Hepatic stellate cell (primary cell): ENCODE measurements around the gene CPZ.

Experiments used
- DNase-seq: peaks from one replicate; pipeline ENCODE4 v3.0.0; 2011; ENCODE audit warnings: low spot score

CPZ gene

DNA sequence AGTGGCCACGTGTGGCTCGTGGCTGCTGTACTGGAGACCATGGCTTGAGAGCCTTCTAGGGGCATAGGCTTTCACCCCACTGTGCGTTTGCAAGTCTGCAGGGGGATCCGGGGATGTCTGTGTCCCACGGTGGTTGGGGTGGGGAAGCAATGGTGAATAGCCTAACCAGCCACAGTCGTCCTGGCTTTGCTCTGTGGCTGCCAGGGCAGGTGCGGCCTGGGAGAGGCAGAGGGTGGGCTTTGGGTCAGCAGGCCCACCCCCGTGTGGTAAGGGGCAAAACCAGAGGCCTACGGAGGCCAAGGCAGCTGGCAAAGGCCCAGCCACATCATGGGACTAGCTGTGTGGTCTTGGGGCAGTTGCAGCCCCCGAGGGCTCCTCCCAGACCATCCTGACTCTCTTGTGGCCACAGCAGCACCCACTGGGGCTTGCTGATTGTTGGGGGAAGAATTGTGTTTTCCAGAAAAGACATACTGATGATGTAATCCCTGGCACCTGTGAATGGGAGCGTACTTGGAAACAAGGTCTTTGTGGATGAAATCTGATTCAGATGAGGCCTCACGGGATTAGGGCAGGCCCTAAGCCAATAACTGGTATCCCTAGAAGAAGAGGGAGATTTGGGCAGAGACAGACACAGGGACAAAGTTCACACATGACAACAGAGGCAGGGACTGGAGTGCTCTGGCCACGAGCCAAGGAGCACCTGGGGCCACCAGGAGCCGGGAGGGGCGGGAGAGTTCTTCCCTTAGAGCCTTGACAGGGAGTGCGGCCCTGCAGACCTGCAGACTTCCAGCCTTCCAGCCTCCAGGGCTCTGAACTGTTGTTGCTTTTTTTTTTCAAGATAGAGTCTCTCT, 2.9 kb downstream of the CPZ start:
- DNase-seq = no peak

DNA sequence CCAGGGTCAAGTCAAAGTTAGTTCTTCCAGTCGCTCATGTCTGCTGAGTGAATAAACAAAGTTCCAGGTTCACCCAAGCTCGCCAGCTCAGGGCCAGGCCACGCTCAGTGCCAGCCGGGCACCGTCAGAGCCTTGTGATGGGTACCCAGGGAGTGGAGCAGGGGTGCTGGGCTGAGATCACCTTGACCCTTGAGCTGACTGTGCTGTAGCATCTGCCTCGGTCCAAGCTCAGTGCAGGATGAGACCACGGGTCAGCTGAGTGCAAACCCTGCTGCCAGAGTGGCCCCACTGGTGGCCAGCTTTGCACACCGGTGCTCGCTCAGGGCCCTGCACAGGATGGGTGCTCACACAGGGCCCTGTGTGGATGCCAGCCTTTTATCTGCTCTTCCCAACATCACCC, 4.3 kb downstream of the CPZ start:
- no peak for DNase-seq

DNA sequence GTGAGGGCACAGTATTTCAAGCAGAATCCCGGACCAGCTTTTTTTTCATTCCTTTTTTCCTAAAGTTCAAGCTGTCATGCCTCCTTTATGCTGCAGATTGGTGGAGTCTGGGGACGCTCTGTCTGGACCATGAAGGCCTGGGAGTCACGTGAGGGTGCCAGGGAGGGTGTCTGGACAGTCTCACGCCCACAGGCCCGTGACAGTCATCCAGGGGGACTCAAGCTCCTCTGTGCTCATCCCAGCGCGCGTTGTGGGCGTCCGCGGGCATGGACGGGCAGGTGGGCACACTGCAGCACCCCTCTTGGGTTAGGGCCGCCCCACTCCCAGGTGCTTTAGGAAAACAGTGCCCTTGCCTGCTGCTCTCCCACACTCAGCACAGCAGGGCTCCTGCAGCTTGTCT, 4.8 kb downstream of the CPZ start:
- DNase-seq = no peak

DNA sequence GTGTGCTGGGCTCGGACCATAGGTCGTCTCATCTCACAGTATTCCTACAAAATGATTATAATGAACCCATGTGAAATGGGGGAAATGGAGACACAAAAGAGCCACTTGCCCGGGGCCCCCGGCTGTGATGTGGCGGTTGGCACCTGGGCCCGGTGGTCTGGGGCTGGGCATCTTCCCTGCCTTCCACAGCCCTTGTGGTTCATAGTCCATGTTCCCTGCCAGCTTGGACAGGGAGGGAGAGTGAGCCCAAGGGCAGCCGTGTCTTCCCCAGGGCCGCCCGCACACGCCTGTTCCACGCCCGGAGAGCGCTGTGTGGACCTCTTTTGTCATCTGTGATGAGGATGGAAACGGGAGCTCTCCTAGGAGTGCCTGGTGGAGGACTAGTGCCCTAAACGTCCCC, 5.2 kb downstream of the CPZ start:
- DNase-seq = no peak

DNA sequence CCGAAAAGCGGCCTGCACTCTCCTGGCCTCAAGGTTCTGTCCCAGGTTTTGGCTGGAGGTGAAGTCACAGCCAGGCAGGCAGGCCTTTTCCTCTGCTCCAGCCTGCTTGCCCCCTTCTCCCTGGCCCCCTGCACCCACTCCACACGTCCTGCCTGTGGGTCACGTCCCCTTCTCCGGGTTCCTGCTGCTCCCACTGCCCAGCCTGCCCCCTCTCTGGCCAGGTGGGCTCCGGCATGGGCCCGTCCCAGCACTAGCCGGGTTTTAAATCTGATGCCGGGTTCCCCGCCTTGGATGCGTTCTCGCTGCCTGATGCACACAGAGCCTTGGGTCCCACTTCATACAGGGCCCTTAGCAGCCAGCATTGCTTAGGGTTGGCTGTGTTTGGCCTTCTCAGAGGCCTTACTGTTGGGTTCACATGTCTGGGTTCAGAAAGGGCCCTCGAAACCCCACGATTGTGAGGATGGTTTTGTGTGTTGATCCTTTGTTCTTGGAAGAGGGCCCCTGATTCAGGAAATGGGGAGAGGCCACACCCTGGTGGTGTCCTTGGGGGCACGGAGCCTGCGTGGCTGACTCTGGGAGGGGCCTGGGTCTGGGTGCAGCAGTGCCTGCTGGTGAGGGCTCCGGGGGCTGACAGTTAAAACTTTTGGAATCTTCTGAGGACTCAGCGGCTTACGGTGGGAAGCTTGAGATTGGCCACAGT, 6.0 kb downstream of the CPZ start:
- DNase-seq = no peak

DNA sequence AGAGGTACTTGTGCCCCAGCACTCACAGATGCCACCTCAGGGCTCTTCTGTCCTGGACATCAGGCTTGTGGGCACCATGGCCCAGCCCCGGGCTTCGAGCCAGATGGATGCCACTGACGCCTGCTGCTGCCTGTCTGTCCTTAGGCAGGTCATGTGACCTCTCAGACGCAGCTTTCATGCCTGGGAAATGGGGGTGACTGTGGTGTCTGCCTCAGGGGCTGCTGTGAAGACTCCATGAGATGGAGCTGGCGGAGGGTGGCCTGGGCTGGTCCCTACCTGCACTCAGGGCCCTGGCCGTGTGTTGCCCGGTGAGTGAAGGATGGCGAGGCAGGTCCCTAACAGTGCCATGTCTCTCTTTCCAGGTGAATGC, 6.5 kb downstream of the CPZ start:
- no peak for DNase-seq

DNA sequence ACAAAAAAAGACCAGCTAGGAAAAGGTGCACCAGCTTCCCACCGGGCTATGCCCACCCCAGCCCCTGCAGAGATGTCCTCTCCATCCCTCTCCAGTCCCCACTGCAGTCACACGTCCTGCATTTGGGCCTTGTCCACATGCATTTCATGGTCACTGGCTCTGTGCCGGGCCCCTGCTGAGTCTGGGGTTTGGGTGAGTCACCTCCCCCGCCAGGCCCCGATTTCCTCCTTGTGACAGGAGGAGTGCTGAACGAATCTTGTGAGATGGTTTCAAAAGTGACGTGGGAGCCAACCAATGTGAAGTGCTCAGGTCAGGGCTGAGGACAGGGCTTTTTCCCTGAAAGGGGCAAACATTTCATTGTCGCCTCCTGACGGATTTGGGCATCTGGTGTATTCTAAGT, 7.1 kb downstream of the CPZ start:
- no peak for DNase-seq

DNA sequence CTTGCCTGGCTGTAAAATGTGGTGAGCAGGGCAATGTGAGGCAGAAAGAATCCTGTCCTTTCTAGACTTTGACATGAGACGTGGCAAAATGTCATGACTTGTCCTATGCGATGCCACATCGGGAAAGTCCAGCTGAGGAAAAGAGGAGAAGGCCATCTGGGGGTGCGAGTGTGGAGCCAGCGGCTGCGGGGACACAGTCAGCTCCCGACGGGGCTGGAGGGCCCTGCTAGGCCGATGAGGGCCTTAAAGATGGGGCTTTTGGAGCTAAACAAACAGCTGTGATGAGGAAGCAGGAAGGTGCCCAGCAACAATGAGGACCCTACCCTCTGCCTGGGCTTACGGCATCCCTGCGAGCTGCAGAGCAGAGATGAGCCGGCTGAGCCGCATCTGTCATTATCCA, 7.7 kb downstream of the CPZ start:
- no peak for DNase-seq

DNA sequence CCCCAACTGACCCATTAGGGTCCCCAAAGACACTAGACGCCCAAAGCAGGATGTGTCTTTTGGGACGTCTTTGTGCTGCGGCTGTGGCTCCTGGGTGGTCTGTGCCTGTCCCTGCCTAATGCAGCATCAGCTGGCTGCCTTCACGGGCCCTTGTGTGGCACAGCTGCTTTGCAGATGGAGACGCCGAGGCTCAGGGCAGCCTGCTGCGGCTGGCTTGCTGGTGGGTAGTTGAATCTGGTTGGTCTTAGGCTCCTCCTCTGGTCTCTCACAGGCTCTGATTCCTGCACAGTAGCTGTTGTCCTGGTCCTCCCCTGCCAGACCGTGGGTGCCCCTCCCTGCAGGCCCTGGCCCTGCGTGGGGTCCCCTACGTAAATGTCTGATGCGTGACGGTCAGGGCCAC, 8.1 kb downstream of the CPZ start:
- no peak for DNase-seq

DNA sequence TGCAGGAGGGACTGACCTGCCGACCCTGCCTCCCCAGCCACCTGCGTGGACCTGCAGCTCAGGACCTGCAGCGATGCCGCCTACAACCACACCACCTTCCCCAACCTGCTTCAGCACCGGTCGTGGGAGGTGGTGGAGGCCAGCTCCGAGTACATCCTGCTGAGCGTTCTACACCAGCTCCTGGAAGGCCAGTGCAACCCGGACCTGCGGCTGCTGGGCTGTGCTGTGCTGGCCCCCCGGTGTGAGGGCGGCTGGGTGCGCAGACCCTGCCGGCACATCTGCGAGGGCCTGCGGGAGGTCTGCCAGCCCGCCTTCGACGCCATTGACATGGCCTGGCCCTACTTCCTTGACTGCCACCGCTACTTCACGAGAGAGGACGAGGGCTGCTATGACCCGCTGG, 8.5 kb downstream of the CPZ start:
- no peak for DNase-seq

DNA sequence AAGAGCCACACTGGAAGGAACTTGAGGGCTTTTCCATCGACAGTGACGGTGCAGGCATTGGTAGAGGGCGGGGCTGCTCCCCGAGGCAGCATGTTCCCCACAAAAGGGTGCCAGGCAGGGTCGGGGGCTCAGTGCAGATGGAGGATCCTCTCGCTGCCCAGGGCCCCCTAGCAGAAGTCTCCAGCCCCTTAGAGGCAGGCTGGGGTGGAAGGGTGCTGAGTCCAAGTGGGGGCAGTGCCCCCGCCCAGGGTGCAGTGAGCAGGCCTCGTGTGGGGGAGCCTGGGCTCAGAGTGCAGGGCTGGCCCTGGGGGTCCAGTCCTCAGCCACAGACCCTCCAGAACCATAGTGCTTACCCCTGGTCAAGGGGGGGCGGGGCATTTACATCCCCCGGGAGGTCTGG, 9.0 kb downstream of the CPZ start:
- DNase-seq = no peak

DNA sequence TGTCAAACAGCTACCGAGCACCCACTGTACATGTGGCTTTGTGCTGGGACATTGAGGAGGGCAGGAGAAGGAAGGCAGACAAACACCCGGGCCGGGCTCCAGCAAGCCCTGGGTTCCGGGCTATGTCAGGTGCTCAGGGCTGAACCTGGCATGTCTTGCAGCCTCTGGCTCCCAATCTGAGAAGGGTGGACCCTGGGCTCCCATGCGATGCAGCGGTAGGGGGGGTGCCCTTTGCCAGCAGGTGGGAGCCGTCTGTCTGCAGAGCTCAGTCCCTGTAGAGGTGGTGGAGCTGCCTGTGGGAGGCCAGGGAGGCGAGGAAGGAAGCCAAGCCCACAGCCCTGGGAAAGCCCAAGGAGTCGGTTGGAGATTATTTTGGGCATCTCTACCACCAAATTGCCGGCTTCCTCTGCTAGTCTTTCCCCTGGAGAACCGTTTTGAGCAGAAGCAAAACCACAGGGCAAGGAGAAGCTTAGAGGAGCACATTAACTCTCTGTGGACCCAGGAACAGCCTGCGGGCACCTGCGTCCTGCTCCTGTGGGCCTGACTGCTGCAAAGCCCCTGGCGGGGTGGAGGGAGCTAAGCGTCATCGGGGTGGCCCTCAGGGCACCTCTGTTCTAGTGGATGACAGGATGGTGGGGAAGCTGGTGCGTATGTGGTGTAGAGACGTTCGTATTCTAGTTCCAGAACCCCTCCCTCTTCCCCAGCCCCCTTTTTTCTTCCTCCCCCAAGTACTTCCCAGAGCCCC, 10.3 kb downstream of the CPZ start:
- DNase-seq = no peak

DNA sequence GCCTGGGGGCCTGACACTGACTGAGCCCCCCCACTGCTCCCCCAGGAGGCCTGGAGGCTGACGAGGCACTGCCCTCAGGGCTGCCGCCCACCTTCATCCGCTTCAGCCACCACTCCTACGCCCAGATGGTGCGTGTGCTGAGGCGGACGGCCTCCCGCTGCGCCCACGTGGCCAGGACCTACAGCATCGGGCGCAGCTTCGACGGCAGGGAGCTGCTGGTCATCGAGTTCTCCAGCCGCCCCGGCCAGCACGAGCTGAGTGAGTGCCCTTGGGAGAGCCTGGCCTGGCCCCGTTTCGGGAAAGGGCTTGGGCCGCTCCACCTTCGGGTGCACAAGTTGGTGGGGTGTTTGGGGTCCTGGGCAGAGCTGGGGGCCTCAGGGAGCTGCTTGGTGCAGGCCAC, 11.4 kb downstream of the CPZ start:
- no peak for DNase-seq

DNA sequence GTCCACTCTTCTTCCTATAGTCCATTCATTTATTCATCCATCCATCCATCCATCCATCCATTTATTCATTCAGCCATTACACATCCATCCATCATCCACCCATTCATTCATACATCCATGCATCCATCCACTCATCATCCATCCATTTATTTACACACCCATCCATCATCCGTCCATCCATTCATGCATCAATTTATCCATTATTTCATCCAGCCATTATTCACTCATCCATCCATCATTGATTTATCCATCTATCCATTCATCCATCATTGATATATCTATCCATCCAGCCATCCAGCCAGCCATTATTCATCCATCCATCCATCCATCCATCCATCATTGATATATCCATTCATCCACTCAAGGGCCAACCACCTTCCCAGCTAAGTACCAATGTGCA, 12.7 kb downstream of the CPZ start:
- DNase-seq = no peak

DNA sequence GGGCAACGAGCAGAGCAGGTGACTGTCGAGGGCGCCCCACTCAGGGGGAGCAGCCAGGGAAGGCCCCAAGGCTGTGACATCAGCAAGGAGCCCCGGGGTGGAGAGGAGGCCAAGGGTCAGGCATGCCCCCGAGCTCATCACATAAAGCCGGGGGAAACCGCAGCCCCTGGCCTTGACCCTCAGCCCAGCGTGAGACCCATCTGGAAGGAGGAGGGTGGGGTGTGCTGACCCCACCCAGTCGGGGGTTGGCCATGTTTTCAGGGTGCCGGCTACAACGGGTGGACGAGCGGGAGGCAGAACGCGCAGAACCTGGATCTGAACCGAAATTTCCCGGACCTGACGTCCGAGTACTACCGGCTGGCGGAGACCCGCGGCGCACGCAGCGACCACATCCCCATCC, 13.9 kb downstream of the CPZ start:
- DNase-seq = no peak

DNA sequence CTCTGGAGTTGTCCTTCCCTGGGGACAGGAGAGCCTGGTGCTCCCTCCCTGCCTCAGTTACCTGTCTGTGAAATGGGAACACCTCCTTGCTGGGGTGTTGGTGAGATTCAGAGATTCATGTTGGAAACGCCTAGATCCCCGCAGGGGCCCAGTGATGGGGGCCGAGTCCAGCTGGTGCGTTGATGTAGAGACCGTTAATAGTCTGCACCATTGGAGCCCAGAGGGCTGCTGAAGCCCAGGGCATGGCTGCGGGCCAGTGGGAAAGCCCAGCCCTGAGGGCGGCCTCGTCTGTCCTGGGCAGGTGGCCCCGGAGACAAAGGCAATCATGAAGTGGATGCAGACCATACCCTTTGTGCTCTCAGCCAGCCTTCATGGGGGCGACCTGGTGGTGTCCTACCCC, 14.4 kb downstream of the CPZ start:
- DNase-seq = no peak

DNA sequence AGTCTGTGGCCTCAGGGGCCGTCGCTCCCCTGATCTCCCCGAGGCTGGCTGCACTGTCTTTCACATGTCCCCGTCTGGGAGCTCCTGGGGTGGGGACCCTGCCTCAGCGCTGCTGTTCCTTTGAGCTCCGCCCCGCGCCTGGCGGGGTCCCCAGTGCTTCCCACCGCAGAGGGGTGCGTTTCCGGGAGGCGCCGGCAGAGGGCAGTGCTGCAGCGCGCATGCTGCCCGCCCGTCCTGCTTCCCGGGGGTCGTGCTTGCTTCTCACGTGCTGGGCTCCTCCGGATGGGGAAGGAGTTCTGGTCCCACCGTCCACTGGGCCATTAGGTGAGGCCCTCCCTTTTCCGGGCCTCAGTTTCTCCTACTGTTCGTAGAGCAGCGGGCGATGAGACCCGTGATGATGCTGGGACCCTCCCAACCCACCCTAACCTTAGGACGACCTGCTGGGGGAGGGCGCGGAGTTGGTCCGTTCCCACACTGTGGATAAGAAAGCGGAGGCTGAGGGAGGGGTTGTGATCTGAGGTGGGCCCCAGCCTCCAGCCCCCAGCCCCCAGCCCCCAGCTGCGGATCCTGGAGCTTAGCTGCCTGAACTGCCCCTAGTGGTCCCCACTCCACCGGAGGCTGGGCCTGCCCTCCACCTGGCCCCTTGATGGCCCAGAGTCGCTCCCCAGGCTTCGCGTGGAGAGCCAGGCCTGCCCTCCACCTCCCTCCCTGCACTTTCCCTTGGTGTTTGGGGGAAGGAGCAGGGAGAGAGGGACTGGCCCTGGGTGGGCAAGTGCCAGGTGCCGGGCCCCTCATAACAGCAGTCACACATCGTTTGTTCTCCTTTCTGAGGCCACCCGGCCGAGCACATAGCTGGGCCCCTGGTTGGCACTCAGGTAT, 15.3 kb downstream of the CPZ start:
- peak; percentile 62 for DNase-seq

DNA sequence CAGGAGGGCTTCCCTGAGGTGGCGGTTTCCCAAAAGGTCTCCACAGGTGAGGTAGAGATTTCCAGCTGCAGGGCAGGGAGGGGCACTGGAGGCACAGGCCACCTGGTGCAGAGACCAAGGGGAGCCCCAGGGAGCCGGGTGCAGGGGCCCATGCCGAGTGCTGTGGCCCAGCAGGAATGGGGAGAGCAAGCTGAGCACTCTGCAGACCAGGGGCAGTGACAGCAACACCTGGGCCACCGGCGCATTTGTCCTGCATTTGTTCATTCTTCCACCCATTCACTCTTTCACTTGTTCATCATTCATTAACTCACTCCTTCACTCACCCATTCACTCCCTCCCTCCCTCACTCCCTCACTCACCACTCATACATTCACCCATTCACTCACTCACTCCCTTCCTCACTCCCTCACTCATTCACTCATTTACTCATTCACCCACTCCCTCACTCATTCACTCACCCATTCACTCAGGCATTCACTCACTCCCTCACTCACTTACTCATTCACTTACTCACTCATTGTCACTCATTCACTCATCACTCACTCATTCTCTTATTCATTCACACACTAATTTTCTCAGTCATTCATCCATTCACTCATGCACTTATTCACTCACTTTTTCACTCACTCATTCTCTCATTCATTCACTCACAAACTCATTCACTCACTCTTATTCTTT, 16.3 kb downstream of the CPZ start:
- no peak for DNase-seq

DNA sequence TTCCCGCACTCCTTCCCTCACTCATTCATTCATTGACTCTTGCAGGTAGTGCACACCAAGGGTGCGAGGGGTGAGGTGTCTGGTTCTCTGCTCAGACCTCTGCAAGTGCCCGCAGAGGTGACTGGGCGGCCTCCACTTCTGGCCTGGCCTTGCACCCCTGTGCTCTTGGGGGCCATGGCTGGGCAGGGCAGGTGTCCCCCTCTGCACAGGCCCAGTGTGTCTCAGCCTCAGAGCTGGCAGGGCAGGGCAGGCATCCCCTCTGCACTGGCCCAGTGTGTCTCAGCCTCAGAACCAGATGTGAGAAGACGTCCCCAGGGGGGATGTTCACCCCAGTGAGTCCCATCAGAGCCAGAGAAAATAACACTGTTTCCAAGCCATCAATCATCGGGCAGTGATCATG, 16.8 kb downstream of the CPZ start:
- no peak for DNase-seq

DNA sequence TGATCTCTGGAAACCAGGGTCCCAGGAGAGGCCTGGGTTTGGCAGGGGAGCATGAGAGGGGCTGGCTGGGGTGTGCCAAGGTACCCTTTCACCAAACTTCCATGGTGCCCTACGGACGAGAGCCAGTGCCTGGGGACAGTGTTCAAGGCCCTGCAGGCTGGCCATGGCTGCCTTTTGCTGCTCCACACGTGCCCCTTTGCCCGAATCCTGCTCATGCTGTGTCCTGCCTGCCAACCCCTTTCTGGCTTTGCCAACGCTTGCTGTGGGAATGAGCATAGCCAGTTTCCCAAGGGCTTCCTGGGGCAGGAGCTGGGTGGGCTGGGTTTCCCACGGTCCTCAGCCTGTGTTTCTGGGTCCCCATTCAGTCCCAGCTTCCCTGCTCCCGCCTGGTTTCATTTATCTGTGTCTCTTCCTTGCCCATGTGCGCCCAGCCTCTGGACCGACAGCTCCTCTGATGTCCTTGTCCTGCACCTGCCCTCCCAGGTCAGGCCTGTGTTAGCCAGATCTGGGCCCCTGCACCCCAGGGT, 17.3 kb downstream of the CPZ start:
- no peak for DNase-seq

DNA sequence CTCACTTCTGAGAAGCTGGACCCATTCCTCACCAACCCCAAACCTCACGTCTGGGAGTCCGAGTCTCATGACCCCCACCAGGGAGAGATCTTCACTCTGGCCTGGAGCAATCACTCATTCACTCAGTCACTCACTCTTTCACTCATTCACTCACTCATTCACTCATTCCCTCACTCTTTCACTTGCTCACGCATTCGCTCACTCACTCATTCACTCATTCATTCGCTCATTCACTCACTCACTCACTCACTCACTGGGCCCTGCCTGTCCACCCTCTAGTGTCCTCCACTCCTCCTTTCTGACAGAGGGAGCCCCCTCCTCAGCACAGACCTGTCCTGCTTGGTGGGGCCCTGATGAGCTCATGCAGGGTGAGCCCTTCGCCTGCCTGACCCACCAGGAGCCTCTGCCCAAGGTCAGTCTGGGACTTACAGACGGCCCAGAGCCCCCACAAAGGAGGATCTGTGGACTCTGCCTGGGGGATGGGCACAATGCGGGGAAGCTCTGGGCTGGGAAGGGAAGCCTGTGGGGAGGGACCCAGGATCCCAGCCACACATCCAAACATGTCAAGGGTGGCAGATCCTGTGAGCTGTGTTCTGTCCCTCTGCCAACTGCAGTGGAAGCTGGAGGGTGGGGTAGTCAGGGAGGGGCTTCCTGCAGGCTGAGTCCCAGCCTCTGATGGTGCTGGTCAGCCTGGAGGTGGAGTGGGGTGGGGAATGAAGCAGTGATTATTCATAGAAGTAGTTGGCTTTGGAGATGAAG, 18.5 kb downstream of the CPZ start:
- no peak for DNase-seq
